ENCODE data around the gene ZNF70.

Gene ZNF70

DNA sequence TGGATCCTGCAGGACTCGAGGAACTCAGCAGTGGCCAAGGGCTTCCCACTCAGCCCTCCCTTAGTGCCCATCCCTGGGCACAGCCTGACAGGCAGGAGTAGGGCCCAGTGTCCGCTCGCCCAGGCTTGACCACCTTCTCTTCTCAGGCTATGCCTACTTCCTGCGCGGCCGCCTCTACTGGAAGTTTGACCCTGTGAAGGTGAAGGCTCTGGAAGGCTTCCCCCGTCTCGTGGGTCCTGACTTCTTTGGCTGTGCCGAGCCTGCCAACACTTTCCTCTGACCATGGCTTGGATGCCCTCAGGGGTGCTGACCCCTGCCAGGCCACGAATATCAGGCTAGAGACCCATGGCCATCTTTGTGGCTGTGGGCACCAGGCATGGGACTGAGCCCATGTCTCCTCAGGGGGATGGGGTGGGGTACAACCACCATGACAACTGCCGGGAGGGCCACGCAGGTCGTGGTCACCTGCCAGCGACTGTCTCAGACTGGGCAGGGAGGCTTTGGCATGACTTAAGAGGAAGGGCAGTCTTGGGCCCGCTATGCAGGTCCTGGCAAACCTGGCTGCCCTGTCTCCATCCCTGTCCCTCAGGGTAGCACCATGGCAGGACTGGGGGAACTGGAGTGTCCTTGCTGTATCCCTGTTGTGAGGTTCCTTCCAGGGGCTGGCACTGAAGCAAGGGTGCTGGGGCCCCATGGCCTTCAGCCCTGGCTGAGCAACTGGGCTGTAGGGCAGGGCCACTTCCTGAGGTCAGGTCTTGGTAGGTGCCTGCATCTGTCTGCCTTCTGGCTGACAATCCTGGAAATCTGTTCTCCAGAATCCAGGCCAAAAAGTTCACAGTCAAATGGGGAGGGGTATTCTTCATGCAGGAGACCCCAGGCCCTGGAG, 32.6 kb upstream of the ZNF70 start:
- H3K9me3 ChIP-seq (replicated peaks; ENCODE audit: insufficient read depth, low read length), result no peaks in the 10 kb centered on the region
- no peak overlapping the region for H3K4me3 ChIP-seq (ENCODE audit: low read length)
- H3K9me2 ChIP-seq (replicated peaks; ENCODE audit: insufficient read depth, low read length), result no peaks in the 10 kb centered on the region
- TF ChIP-seq EZH2 (optimal IDR thresholded peaks at IDR 0.05; ENCODE audit: low read depth, low read length), result no peak
- no peak for TF ChIP-seq EZH2phosphoT487 (IDR thresholded peaks at IDR 0.05; ENCODE audit: low read length)
- no peak overlapping the region for H3K9ac ChIP-seq (ENCODE audit: low read length)
- DNase-seq, result no peak
- no peak overlapping the region for H3K4me2 ChIP-seq (ENCODE audit: low read depth, low read length)
- H3K79me2 ChIP-seq (ENCODE audit: low read length), result peaks cover 12% of the 10 kb centered on the region
- H3K27me3 ChIP-seq (replicated peaks; ENCODE audit: insufficient read depth, low read length), result no peaks in the 10 kb centered on the region
- H3K27ac ChIP-seq (ENCODE audit: low read length), result no peak overlapping the region
- no peak overlapping the region for H2AFZ ChIP-seq (ENCODE audit: low read length)
- H3K36me3 ChIP-seq (replicated peaks; ENCODE audit: insufficient read depth, low read length), result no peaks in the 10 kb centered on the region
- peaks cover 15% of the 10 kb centered on the region for H3F3A ChIP-seq (ENCODE audit: insufficient read depth, low read length)
- H4K20me1 ChIP-seq (ENCODE audit: insufficient read depth, low read length), result no peaks in the 10 kb centered on the region
- H3K4me1 ChIP-seq (ENCODE audit: low read length), result peaks cover 15% of the 10 kb centered on the region; the same call in 1 of the 2 replicates

DNA sequence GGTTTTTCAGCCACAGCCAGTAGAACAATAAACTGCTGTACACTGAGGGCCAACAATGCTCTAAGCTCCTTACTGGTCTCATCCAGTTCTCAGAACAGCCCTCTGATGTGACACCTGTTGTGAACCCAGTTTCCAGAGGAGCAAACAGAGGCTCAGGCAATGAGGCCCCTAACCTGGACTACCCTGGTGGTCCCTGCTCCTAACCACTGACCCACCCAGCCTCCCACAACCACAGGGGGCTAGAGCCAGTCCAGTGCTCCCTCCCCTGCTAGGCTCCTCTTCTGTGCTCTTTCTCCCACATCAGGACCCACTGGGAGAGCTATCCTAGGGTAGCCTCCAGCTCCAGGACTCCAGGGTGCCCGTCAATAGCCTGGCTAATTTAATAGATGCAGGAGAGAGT, 31.8 kb upstream of the ZNF70 start:
- no peaks in the 10 kb centered on the region for H4K20me1 ChIP-seq (ENCODE audit: insufficient read depth, low read length)
- no peak for DNase-seq
- no peak for TF ChIP-seq CTCF (IDR thresholded peaks at IDR 0.05; ENCODE audit: low read length)
- TF ChIP-seq EZH2 (optimal IDR thresholded peaks at IDR 0.05; ENCODE audit: low read depth, low read length), result no peak
- TF ChIP-seq EZH2phosphoT487 (IDR thresholded peaks at IDR 0.05; ENCODE audit: low read length), result no peak
- no peaks in the 10 kb centered on the region for H3K27me3 ChIP-seq (replicated peaks; ENCODE audit: insufficient read depth, low read length)
- H3K4me1 ChIP-seq (ENCODE audit: low read length), result peaks cover 11% of the 10 kb centered on the region; the same call in 1 of the 2 replicates
- peaks cover 4% of the 10 kb centered on the region for H3K79me2 ChIP-seq (ENCODE audit: low read length)
- H3K36me3 ChIP-seq (replicated peaks; ENCODE audit: insufficient read depth, low read length), result no peaks in the 10 kb centered on the region
- no peaks in the 10 kb centered on the region for H3K9me2 ChIP-seq (replicated peaks; ENCODE audit: insufficient read depth, low read length)
- no peak overlapping the region for H2AFZ ChIP-seq (ENCODE audit: low read length)
- peaks cover 15% of the 10 kb centered on the region for H3F3A ChIP-seq (ENCODE audit: insufficient read depth, low read length)
- H3K4me3 ChIP-seq (ENCODE audit: low read length), result no peak overlapping the region
- H3K27ac ChIP-seq (ENCODE audit: low read length), result no peak overlapping the region
- no peaks in the 10 kb centered on the region for H3K9me3 ChIP-seq (replicated peaks; ENCODE audit: insufficient read depth, low read length)
- no peak overlapping the region for H3K4me2 ChIP-seq (ENCODE audit: low read depth, low read length)
- H3K9ac ChIP-seq (ENCODE audit: low read length), result no peak overlapping the region

DNA sequence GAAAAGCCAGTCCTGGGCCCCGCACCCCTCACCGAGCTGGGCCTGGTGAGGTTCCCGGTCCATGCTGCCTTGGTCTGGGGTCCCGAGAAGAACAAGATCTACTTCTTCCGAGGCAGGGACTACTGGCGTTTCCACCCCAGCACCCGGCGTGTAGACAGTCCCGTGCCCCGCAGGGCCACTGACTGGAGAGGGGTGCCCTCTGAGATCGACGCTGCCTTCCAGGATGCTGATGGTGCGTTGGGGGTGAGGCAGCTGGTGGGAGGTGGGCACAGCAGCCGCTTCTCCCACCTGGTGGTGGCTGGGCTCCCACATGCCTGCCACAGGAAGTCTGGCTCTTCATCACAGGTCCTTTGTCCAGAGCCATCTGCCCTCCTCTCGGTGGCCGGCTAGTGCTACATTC, 31.3 kb upstream of the ZNF70 start:
- Histone ChIP-seq H3K4me3 (ENCODE audit: low read length) (no peak overlapping the region), H3K36me3 (replicated peaks; ENCODE audit: insufficient read depth, low read length) (no peaks in the 10 kb centered on the region), H3K79me2 (ENCODE audit: low read length) (no peaks in the 10 kb centered on the region), H3K9ac (ENCODE audit: low read length) (no peak overlapping the region), H3K27me3 (replicated peaks; ENCODE audit: insufficient read depth, low read length) (no peaks in the 10 kb centered on the region), H3F3A (ENCODE audit: insufficient read depth, low read length) (peaks cover 15% of the 10 kb centered on the region), H3K4me2 (ENCODE audit: low read depth, low read length) (no peak overlapping the region), H4K20me1 (ENCODE audit: insufficient read depth, low read length) (no peaks in the 10 kb centered on the region), H3K9me2 (replicated peaks; ENCODE audit: insufficient read depth, low read length) (no peaks in the 10 kb centered on the region), H3K9me3 (replicated peaks; ENCODE audit: insufficient read depth, low read length) (no peaks in the 10 kb centered on the region), H3K4me1 (ENCODE audit: low read length) (peaks cover 10% of the 10 kb centered on the region; the same call in 1 of the 2 replicates), H2AFZ (ENCODE audit: low read length) (no peak overlapping the region), H3K27ac (ENCODE audit: low read length) (no peak overlapping the region)
- TF ChIP-seq EZH2 (optimal IDR thresholded peaks at IDR 0.05; ENCODE audit: low read depth, low read length), result no peak
- TF ChIP-seq CTCF (IDR thresholded peaks at IDR 0.05; ENCODE audit: low read length), result no peak
- TF ChIP-seq EZH2phosphoT487 (IDR thresholded peaks at IDR 0.05; ENCODE audit: low read length), result no peak
- no peak for DNase-seq
